ENCODE results near the gene FGF14.
"Not testable (repeated sequence)": the region's sequence is repeated elsewhere in the genome, so short reads cannot be mapped to it uniquely, and the experiment has no call there.

FGF14 gene

GRCh38 chr13:102012299-102013293 is 389.3 kb downstream of the FGF14 start:
- in situ Hi-C loops (cut with MboI; ENCODE audit: low pct_unique_long_range_greater_than_20kb, low sequenced_read_pairs, unreplicated experiment) = no loop called here
- no peak for TF ChIP-seq CTCF (IDR thresholded peaks at IDR 0.05; ENCODE audit: extremely low read depth, insufficient read depth, missing control alignments)
- DNase-seq (ENCODE audit: low spot score) = no peak

GRCh38 chr13:102011455-102011854 is 390.4 kb downstream of the FGF14 start:
- DNase-seq (ENCODE audit: low spot score); in situ Hi-C loops (cut with MboI; ENCODE audit: low pct_unique_long_range_greater_than_20kb, low sequenced_read_pairs, unreplicated experiment): not testable (repeated sequence)

GRCh38 chr13:102003848-102004570 is 397.8 kb downstream of the FGF14 start:
- no peak for TF ChIP-seq CTCF (IDR thresholded peaks at IDR 0.05; ENCODE audit: extremely low read depth, insufficient read depth, missing control alignments)
- in situ Hi-C loops (cut with MboI; ENCODE audit: low pct_unique_long_range_greater_than_20kb, low sequenced_read_pairs, unreplicated experiment) = no loop called here
- DNase-seq (ENCODE audit: low spot score) = no peak

GRCh38 chr13:102002287-102002686 is 399.6 kb downstream of the FGF14 start:
- in situ Hi-C loops (cut with MboI; ENCODE audit: low pct_unique_long_range_greater_than_20kb, low sequenced_read_pairs, unreplicated experiment) = no loop called here
- no peak for TF ChIP-seq CTCF (IDR thresholded peaks at IDR 0.05; ENCODE audit: extremely low read depth, insufficient read depth, missing control alignments)
- DNase-seq (ENCODE audit: low spot score) = no peak

GRCh38 chr13:102000764-102001163 is 401.1 kb downstream of the FGF14 start:
- in situ Hi-C loops (cut with MboI; ENCODE audit: low pct_unique_long_range_greater_than_20kb, low sequenced_read_pairs, unreplicated experiment) = no loop called here
- no peak for DNase-seq (ENCODE audit: low spot score)
- TF ChIP-seq CTCF (IDR thresholded peaks at IDR 0.05; ENCODE audit: extremely low read depth, insufficient read depth, missing control alignments) = no peak

- DNase-seq (ENCODE audit: low spot score) = no peak
- in situ Hi-C loops (cut with MboI; ENCODE audit: low pct_unique_long_range_greater_than_20kb, low sequenced_read_pairs, unreplicated experiment) = no loop called here
- TF ChIP-seq CTCF (IDR thresholded peaks at IDR 0.05; ENCODE audit: extremely low read depth, insufficient read depth, missing control alignments) = no peak
These were observed 403.7 kb downstream of the FGF14 start for GRCh38 chr13:101998129-101998528.

GRCh38 chr13:101996954-101997353 is 404.9 kb downstream of the FGF14 start:
- in situ Hi-C loops (cut with MboI; ENCODE audit: low pct_unique_long_range_greater_than_20kb, low sequenced_read_pairs, unreplicated experiment) = no loop called here
- TF ChIP-seq CTCF (IDR thresholded peaks at IDR 0.05; ENCODE audit: extremely low read depth, insufficient read depth, missing control alignments) = no peak
- no peak for DNase-seq (ENCODE audit: low spot score)

All from GM13977 (cell line).